Measurements from ENCODE around the gene PALLD. TPM values are rescaled to one million over a fixed set of nuclear protein-coding genes. Genes with fewer than 3 reads are reported as not detected.

Gene PALLD
- total and polyA plus RNA-seq, 2 of the 13 experiments (the other 11 are each of a cell fraction or from before 2014, with no cell fraction given) = 0.50 to 1.5 TPM

GRCh38 chr4:168694667-168695066, 197.8 kb downstream of the PALLD start:
- Histone ChIP-seq H3K4me2 (ENCODE audit: low read depth, low read length) (no peak overlapping the region), H3K27ac (ENCODE audit: extremely low read length, insufficient read depth, low read length) (no peak overlapping the region), H3K36me3 (replicated peaks in 1 of 2; ENCODE audit: control insufficient read depth in 1 of 2, insufficient read depth in 2 of 2, low read length in 2 of 2) (no peaks in the 10 kb centered on the region), H3K79me2 (ENCODE audit: insufficient read depth, low read length) (no peaks in the 10 kb centered on the region), H3K9me3 (ENCODE audit: low read length) (no peaks in the 10 kb centered on the region), H2AFZ (ENCODE audit: low read length) (no peak overlapping the region), H3K27me3 (ENCODE audit: control insufficient read depth in 1 of 2, insufficient read depth in 2 of 2, low read length in 2 of 2) (no peaks in the 10 kb centered on the region), H4K20me1 (ENCODE audit: insufficient read depth, low read length) (no peaks in the 10 kb centered on the region), H3K4me3 (replicated peaks in 1 of 3; ENCODE audit: insufficient read depth in 1 of 3, low read depth in 2 of 3, low read length in 3 of 3) (no peak overlapping the region), H3K9ac (ENCODE audit: insufficient read depth, low read depth, low read length) (no peak overlapping the region), H3K4me1 (ENCODE audit: insufficient read depth, low read length) (peaks cover 7% of the 10 kb centered on the region)
- no peak for DNase-seq (ENCODE audit: low spot score)
- intact Hi-C loops (cut with micrococcal nuclease; ENCODE audit: unreplicated experiment) = no loop called here
- TF ChIP-seq NCOA2 (CRISPR knock-in tag; IDR thresholded peaks at IDR 0.05) (no peak), CEBPZ (IDR thresholded peaks at IDR 0.05; ENCODE audit: low read length) (no peak), SALL1 (CRISPR knock-in tag; IDR thresholded peaks at IDR 0.05) (no peak), MAX (IDR thresholded peaks at IDR 0.05) (no peak), EZH2 (conservative IDR thresholded peaks at IDR 0.05; ENCODE audit: low read depth, low read length) (no peak)
- WGBS (ENCODE audit: low lambda C conversion rate) = 52% methylated on average over 4 of the region's 4 CpGs
- no TSS peak for BruUV-seq (replicated peaks)
- in situ Hi-C loops (cut with HindIII; ENCODE audit: extremely low pct_ligation_motif_present, low pct_unique_long_range_greater_than_20kb) = no loop called here
- no peak for FAIRE-seq
- ChIA-PET CTCF (ENCODE audit: low intra/inter-chr PET ratio, low total read pairs) (no interaction called here), POLR2A (no interaction called here)
- ATAC-seq = no peak

GRCh38 chr4:168695288-168695687, 198.4 kb downstream of the PALLD start:
- Histone ChIP-seq H3K27ac (ENCODE audit: extremely low read length, insufficient read depth, low read length) (no peak overlapping the region), H2AFZ (ENCODE audit: low read length) (no peak overlapping the region), H3K9ac (ENCODE audit: insufficient read depth, low read depth, low read length) (no peak overlapping the region), H3K4me2 (ENCODE audit: low read depth, low read length) (no peak overlapping the region), H4K20me1 (ENCODE audit: insufficient read depth, low read length) (no peaks in the 10 kb centered on the region), H3K79me2 (ENCODE audit: insufficient read depth, low read length) (no peaks in the 10 kb centered on the region), H3K27me3 (ENCODE audit: control insufficient read depth in 1 of 2, insufficient read depth in 2 of 2, low read length in 2 of 2) (no peaks in the 10 kb centered on the region), H3K4me3 (replicated peaks in 1 of 3; ENCODE audit: insufficient read depth in 1 of 3, low read depth in 2 of 3, low read length in 3 of 3) (no peak overlapping the region), H3K36me3 (replicated peaks in 1 of 2; ENCODE audit: control insufficient read depth in 1 of 2, insufficient read depth in 2 of 2, low read length in 2 of 2) (no peaks in the 10 kb centered on the region), H3K4me1 (ENCODE audit: insufficient read depth, low read length) (peaks cover 7% of the 10 kb centered on the region), H3K9me3 (ENCODE audit: low read length) (no peaks in the 10 kb centered on the region)
- BruUV-seq (replicated peaks) = no TSS peak
- WGBS (ENCODE audit: low lambda C conversion rate) = 9% methylated on average over 2 of the region's 2 CpGs
- in situ Hi-C loops (cut with HindIII; ENCODE audit: extremely low pct_ligation_motif_present, low pct_unique_long_range_greater_than_20kb) (no loop called here), intact Hi-C loops (cut with micrococcal nuclease; ENCODE audit: unreplicated experiment) (no loop called here)
- POLR2A ChIA-PET = no interaction called here
- no peak for FAIRE-seq
- CTCF ChIA-PET (ENCODE audit: low intra/inter-chr PET ratio, low total read pairs) = no interaction called here
- TF ChIP-seq ZNF674 (CRISPR knock-in tag; IDR thresholded peaks at IDR 0.05; ENCODE audit: low read depth) (no peak), ZNF713 (CRISPR knock-in tag; IDR thresholded peaks at IDR 0.05) (no peak), ATF7 (IDR thresholded peaks at IDR 0.05) (peak; percentile 26; the same call in 1 of the 2 replicates), ATF7 (CRISPR knock-in tag; IDR thresholded peaks at IDR 0.05) (no peak), CREB1 (IDR thresholded peaks at IDR 0.05) (0 out of 2 replicates have a peak, but pooled peaks have one; percentile 12), CREB1 (CRISPR knock-in tag; IDR thresholded peaks at IDR 0.05) (no peak)
- ATAC-seq = no peak
- DNase-seq (ENCODE audit: low spot score) = no peak
